SK-N-MC (cell line): ENCODE data around the gene ANKRD40CL.

Source experiments
- EZH2 ChIP-seq: fragments of 200-600 bp; sonication (generic); IDR thresholded peaks from one replicate; pipeline ENCODE4 v1.6.1; 2017; ENCODE audit warnings: antibody characterized with exemption
- POLR2AphosphoS5 ChIP-seq: IDR thresholded peaks from 2 replicates; pipeline ENCODE4 v1.6.1; 2012; ENCODE audit warnings: mild to moderate bottlenecking, low read depth, low read length, borderline replicate concordance

DNA sequence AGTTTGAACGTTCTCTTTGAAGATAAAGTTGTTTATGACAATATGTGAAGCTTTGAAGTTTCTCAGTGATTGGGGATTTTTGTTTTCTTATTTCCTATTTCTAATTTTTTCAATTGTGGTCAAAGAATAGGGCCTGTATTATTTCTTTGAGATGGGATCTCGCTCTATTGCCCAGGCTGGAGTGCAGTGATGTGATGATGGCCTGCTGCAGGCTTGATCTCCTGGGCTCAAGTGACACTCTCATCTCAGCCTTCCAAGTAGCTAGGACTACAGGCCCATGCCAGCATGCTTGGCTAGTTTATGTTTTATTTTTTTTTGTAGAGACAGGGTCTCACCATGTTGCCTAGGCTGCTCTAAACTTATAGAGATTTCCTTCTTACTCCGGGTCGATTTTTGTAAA, 11.7 kb upstream of the ANKRD40CL start:
- no peak for TF ChIP-seq EZH2
- no peak for TF ChIP-seq POLR2AphosphoS5
